Cardiac fibroblast (primary cell): ENCODE results near the gene ASCL4.

ENCODE experiments used
- DNase-seq, 2 donors: peaks; one replicate each; pipeline versions ENCODE4 v3.0.0 to v3.0.0-alpha.2; 2010; ENCODE audit warnings: low read depth in 2 of 2
- H3K4me3 ChIP-seq, 2 donors: replicated peaks in 1 of 2; 1 replicate in 1 of 2; 2 replicates in 1 of 2; pipeline ENCODE4 v1.5.1; 2011; ENCODE audit warnings: low read depth in 2 of 2, low read length in 2 of 2, mild to moderate bottlenecking in 2 of 2, moderate library complexity in 1 of 2
- TF ChIP-seq, protein P1 (sequence below): IDR thresholded peaks from one replicate; pipeline ENCODE4 v1.5.1; 2011; ENCODE audit warnings: low read depth, mild to moderate bottlenecking, low read length, inconsistent platforms

ASCL4 gene

DNA sequence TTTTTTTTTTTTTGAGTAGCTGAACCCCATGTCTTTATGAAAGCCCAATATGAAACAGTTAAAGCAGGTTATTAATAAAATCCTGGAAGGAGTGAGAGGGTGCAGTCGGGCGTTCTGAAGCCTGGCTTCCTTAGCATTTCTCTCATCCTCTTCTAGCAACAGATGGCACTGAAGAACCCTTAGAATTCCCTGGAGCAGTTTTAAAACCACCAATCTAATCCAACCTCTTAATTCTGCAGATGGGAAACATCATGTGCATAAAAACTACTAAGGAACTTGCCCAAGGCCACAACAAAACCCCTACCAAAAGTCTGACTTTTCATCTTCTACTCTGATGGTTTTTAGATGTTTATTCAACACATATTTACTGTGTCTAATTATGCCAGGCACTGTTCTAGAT lies 38.7 kb upstream of the ASCL4 start:
- H3K4me3 ChIP-seq: no peak overlapping the region
- TF ChIP-seq, protein P1, sequence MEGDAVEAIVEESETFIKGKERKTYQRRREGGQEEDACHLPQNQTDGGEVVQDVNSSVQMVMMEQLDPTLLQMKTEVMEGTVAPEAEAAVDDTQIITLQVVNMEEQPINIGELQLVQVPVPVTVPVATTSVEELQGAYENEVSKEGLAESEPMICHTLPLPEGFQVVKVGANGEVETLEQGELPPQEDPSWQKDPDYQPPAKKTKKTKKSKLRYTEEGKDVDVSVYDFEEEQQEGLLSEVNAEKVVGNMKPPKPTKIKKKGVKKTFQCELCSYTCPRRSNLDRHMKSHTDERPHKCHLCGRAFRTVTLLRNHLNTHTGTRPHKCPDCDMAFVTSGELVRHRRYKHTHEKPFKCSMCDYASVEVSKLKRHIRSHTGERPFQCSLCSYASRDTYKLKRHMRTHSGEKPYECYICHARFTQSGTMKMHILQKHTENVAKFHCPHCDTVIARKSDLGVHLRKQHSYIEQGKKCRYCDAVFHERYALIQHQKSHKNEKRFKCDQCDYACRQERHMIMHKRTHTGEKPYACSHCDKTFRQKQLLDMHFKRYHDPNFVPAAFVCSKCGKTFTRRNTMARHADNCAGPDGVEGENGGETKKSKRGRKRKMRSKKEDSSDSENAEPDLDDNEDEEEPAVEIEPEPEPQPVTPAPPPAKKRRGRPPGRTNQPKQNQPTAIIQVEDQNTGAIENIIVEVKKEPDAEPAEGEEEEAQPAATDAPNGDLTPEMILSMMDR: no peak
- no peak for DNase-seq

DNA sequence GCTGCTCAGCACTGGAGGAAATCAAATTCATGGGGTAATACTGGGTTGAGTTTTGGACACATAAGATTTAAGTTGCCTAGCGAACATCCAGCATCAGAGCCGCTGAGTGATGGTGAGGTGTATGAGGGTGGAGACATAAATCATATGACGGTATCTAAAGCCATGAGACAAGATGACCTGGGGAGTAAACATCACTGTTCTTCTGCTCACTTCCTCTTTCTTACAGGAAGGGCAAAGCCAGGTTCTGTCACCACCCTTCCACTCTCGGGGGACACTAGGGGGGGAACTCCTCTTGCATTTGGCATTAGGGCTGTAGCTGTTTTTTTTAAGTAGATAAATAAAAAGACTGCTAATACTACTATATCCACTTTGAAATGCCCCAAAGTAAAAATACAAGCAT lies 37.6 kb upstream of the ASCL4 start:
- H3K4me3 ChIP-seq: no peak overlapping the region
- TF ChIP-seq, protein P1: no peak
- no peak for DNase-seq

DNA sequence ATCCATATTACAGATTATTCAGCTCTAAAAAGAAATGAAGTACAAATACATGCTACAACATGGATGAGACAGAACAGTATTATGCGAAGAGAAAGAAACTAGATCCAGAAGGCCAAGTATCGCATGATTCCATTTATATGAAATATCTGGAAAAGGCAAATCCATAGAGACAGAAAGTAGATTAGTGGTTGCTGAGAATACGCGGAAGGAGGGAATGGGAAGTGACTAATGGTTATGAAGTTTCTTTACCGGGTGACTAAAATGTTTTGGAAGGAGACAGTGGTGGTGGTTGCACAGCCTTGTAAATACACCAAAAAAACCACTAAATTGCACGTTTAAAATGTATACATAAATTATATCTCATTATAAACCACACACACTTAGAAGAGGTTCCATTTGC lies 26.0 kb upstream of the ASCL4 start:
- H3K4me3 ChIP-seq: peak overlapping the region in 1 of 2 donors; percentile 16
- TF ChIP-seq, protein P1: no peak
- DNase-seq: peak; percentile 73 to 89

DNA sequence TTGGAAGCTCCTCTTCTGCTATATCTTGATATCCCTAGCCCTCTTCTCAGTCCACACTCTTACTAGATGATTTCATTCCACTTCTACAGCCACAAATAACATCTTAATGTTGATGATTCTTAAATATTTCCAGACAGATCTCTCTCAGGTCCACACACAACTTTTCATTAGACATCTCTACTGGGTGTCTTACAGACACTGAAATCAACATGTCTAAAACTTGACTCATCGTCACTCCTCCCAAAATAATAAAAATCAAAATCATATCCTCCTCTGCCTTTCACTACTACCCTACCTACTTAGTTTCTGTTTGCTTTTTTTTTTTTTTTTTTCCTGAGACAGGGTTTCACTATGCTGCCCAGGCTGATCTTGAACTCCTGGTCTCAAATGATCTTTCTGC lies 25.4 kb upstream of the ASCL4 start:
- H3K4me3 ChIP-seq: peak overlapping the region in 1 of 2 donors; percentile 3
- DNase-seq: peak in 1 of 2 donors; percentile 64
- TF ChIP-seq, protein P1: no peak

DNA sequence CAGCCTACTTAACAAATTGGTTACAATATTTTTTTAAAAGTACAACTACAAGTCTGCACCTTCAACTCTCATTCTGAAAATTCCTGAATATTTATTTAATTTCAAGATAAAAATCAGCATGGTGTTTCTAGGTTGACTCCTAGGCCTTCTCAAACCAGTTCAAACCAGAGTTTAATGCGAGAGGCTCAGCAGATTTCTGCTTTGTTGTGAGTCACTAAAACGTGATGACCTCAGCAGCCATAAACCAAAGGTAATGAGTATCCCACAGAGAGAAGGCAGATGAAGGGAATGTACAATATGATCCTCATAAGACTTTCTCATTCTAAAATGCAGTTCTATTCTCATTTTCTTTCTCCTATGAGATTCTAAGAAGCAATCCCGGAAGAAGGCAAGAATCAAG lies 15.1 kb upstream of the ASCL4 start:
- TF ChIP-seq, protein P1: no peak
- H3K4me3 ChIP-seq: peak overlapping the region; percentile 84 to 94
- DNase-seq: peak; percentile 63 to 89

DNA sequence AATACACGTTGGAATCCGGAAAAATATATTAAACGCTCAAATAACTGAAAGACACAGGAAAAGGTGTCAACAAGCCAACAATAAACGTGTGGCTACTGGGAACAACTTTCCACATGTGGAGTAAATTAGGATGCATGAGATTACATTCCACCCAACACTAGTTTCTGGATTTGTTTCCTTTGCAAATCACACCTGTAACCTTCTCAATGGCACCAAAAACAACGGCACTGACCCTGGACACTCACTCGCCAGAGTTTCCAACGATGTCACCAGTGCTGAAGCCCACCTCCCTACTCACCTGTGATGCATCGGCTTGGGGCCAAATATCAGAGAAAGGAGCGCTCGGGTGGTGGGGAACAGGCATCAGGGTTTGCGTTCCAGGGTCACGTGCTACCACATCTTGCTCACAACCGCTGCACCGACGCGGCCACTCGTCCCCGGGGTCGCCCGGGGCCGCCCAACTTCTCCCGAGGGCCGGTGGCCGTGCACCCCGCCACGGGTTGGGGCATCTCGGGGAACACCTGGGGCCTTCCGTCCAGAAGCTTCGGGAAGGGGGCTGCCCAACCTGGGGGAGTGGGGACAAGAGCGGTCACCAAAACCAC lies 14.2 kb upstream of the ASCL4 start:
- peak overlapping the region; percentile 84 to 94 for H3K4me3 ChIP-seq
- TF ChIP-seq, protein P1: no peak
- DNase-seq: peak; percentile 7 to 12
